ENCODE results near the gene APBA3. TPM values are rescaled to one million over a fixed set of nuclear protein-coding genes. Genes with fewer than 3 reads are reported as not detected.

Gene APBA3
- total and polyA plus RNA-seq, 3 donors from 2014 or later, result 12.0 to 48.3 (median 34.4) TPM

DNA sequence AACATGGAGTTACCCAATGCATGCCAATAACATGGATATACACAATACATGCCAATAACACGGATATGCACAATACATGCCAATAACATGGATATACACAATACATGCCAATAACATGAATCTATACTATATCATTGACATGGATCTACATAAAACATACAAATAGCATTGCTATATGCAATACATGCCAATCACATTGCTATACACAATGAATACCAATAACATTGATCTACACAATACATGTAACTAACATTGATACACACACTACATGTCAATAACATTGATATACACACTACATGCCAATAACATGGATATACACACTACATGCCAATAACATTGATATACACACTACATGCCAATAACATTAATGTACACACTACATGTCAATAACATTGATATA, 60.3 kb downstream of the APBA3 start:
- intact Hi-C loops (cut with DNase I; ENCODE audit: low total_unique reads), result loop anchor here (2.0 kb wide), 1 partner anchor 30 kb away; no protein-coding TSS in a partner anchor
- Histone ChIP-seq H3K9me3 (no peaks in the 10 kb centered on the region), H3K36me3 (ENCODE audit: low read depth, missing control alignments) (no peaks in the 10 kb centered on the region)

More for the DNA sequence above, 60.3 kb downstream of the APBA3 start:
- no peaks in the 10 kb centered on the region for H3K27me3 ChIP-seq
- TF ChIP-seq POLR2A (IDR thresholded peaks at IDR 0.05), result no peak
- TF ChIP-seq, protein P1, sequence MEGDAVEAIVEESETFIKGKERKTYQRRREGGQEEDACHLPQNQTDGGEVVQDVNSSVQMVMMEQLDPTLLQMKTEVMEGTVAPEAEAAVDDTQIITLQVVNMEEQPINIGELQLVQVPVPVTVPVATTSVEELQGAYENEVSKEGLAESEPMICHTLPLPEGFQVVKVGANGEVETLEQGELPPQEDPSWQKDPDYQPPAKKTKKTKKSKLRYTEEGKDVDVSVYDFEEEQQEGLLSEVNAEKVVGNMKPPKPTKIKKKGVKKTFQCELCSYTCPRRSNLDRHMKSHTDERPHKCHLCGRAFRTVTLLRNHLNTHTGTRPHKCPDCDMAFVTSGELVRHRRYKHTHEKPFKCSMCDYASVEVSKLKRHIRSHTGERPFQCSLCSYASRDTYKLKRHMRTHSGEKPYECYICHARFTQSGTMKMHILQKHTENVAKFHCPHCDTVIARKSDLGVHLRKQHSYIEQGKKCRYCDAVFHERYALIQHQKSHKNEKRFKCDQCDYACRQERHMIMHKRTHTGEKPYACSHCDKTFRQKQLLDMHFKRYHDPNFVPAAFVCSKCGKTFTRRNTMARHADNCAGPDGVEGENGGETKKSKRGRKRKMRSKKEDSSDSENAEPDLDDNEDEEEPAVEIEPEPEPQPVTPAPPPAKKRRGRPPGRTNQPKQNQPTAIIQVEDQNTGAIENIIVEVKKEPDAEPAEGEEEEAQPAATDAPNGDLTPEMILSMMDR (IDR thresholded peaks at IDR 0.05), result no peak
- H3K27ac ChIP-seq, result no peak overlapping the region
- DNase-seq, result no peak
- H3K4me1 ChIP-seq, result peaks cover 13% of the 10 kb centered on the region
- WGBS, 2 donors, result 6 to 18% methylated on average over 1 of the region's 1 CpG
- no peak overlapping the region for H3K4me3 ChIP-seq

Small RNA genes within 50 kb of the gene (small RNA-seq; reads per million reads assigned to genes)
- 0 reads per million in 2 donors for gene AC005777.1

Other genes with a start within 250 kb of the APBA3 start
- 10 to 100 TPM; 35.8 to 55.9 TPM for gene TEKTIP1, start 222.5 kb downstream of the APBA3 start, total RNA-seq
- gene TEKTIP1, start 222.5 kb downstream of the APBA3 start, polyA plus RNA-seq (ENCODE audit: insufficient read depth, low read depth, low replicate concordance), result 68.2 TPM
- gene MFSD12, start 204.1 kb downstream of the APBA3 start, total RNA-seq, result 10 to 100 TPM; 83.9 to 95.1 TPM
- gene MFSD12, start 204.1 kb downstream of the APBA3 start, polyA plus RNA-seq (ENCODE audit: insufficient read depth, low read depth, low replicate concordance), result 32.8 TPM
- 100 to 1,000 TPM; 108 to 129 TPM for gene HMG20B, start 188.7 kb downstream of the APBA3 start, total RNA-seq
- gene HMG20B, start 188.7 kb downstream of the APBA3 start, polyA plus RNA-seq (ENCODE audit: insufficient read depth, low read depth, low replicate concordance), result 66.2 TPM
- gene GIPC3, start 176.2 kb downstream of the APBA3 start, total RNA-seq, result under 1 TPM; 0.50 to 0.87 TPM
- gene GIPC3, start 176.2 kb downstream of the APBA3 start, polyA plus RNA-seq (ENCODE audit: insufficient read depth, low read depth, low replicate concordance), result 1.5 TPM
- 1 to 10 TPM; 1.3 to 3.2 TPM for gene TBXA2R, start 154.8 kb downstream of the APBA3 start, total RNA-seq
- 1.8 TPM for gene TBXA2R, start 154.8 kb downstream of the APBA3 start, polyA plus RNA-seq (ENCODE audit: insufficient read depth, low read depth, low replicate concordance)
- gene CACTIN, start 134.9 kb downstream of the APBA3 start, total RNA-seq, result 10 to 100 TPM; 52.8 to 57.5 TPM
- 26.9 TPM for gene CACTIN, start 134.9 kb downstream of the APBA3 start, polyA plus RNA-seq (ENCODE audit: insufficient read depth, low read depth, low replicate concordance)
- 10 to 100 TPM; 80.2 to 87.0 TPM for gene PIP5K1C, start 61.2 kb downstream of the APBA3 start, total RNA-seq
- gene PIP5K1C, start 61.2 kb downstream of the APBA3 start, polyA plus RNA-seq (ENCODE audit: insufficient read depth, low read depth, low replicate concordance), result 99.1 TPM
- gene TJP3, start 53.3 kb downstream of the APBA3 start, total RNA-seq, result 10 to 100 TPM; 37.2 to 81.1 TPM
- 125 TPM for gene TJP3, start 53.3 kb downstream of the APBA3 start, polyA plus RNA-seq (ENCODE audit: insufficient read depth, low read depth, low replicate concordance)
- 10 to 100 TPM; 42.4 to 57.4 TPM for gene MRPL54, start 990 bp upstream of the APBA3 start, total RNA-seq
- gene MRPL54, start 990 bp upstream of the APBA3 start, polyA plus RNA-seq (ENCODE audit: insufficient read depth, low read depth, low replicate concordance), result 96.4 TPM
- gene RAX2, start 10.5 kb upstream of the APBA3 start, total RNA-seq, result under 1 TPM in 1 of 2 donors, not detected in 1; 0.24 TPM
- gene RAX2, start 10.5 kb upstream of the APBA3 start, polyA plus RNA-seq (ENCODE audit: insufficient read depth, low read depth, low replicate concordance), result not detected
- gene MATK, start 24.7 kb upstream of the APBA3 start, total RNA-seq, result 10 to 100 TPM; 10.1 TPM
- gene MATK, start 24.7 kb upstream of the APBA3 start, polyA plus RNA-seq (ENCODE audit: insufficient read depth, low read depth, low replicate concordance), result 6.0 TPM
- 10 to 100 TPM; 23.4 to 34.1 TPM for gene ZFR2, start 107.3 kb upstream of the APBA3 start, total RNA-seq
- 35.0 TPM for gene ZFR2, start 107.3 kb upstream of the APBA3 start, polyA plus RNA-seq (ENCODE audit: insufficient read depth, low read depth, low replicate concordance)
- gene ATCAY, start 119.0 kb upstream of the APBA3 start, total RNA-seq, result 1 to 10 TPM; 1.7 to 4.8 TPM
- gene ATCAY, start 119.0 kb upstream of the APBA3 start, polyA plus RNA-seq (ENCODE audit: insufficient read depth, low read depth, low replicate concordance), result 0.32 TPM
- 1 to 10 TPM; 1.7 to 3.2 TPM for gene NMRK2, start 171.4 kb upstream of the APBA3 start, total RNA-seq
- 1.7 TPM for gene NMRK2, start 171.4 kb upstream of the APBA3 start, polyA plus RNA-seq (ENCODE audit: insufficient read depth, low read depth, low replicate concordance)
- gene DAPK3, start 209.4 kb upstream of the APBA3 start, total RNA-seq, result 100 to 1,000 TPM; 102 to 111 TPM
- gene DAPK3, start 209.4 kb upstream of the APBA3 start, polyA plus RNA-seq (ENCODE audit: insufficient read depth, low read depth, low replicate concordance), result 89.8 TPM
- gene EEF2, start 223.8 kb upstream of the APBA3 start, total RNA-seq, result 1,000 to 10,000 TPM in 1 of 2 donors, 100 to 1,000 TPM in 1; 909 to 1,599 TPM
- gene EEF2, start 223.8 kb upstream of the APBA3 start, polyA plus RNA-seq (ENCODE audit: insufficient read depth, low read depth, low replicate concordance), result 1,429 TPM
- gene PIAS4, start 246.0 kb upstream of the APBA3 start, total RNA-seq, result 10 to 100 TPM; 89.1 to 94.5 TPM
- gene PIAS4, start 246.0 kb upstream of the APBA3 start, polyA plus RNA-seq (ENCODE audit: insufficient read depth, low read depth, low replicate concordance), result 142 TPM

All from testis (tissue), 3 donors.